HepG2 (cell line): ENCODE data around the gene LAMB4. TPM values are rescaled to one million over a fixed set of nuclear protein-coding genes. Genes with fewer than 3 reads are reported as not detected.

ENCODE experiments used
- EZH2 ChIP-seq: conservative IDR thresholded peaks from 2 replicates; pipeline ENCODE4 v1.6.1; 2012; ENCODE audit warnings: mild to moderate bottlenecking, low read depth, low read length, moderate library complexity
- REPIN1 ChIP-seq: sonication (generic); formaldehyde crosslinking; IDR thresholded peaks from 2 replicates; pipeline ENCODE4 v1.8.0; 2022; ENCODE audit warnings: missing genetic modification reagents, low read depth, mild to moderate bottlenecking, borderline replicate concordance
- SAFB2 ChIP-seq: sonication (generic); formaldehyde crosslinking; IDR thresholded peaks from 2 replicates; pipeline ENCODE4 v1.5.1; 2020; ENCODE audit warnings: missing genetic modification reagents, low read depth, mild to moderate bottlenecking, borderline replicate concordance
- TBX2 ChIP-seq: sonication (generic); formaldehyde crosslinking; IDR thresholded peaks from 2 replicates; pipeline ENCODE4 v1.5.0; 2020; ENCODE audit warnings: missing genetic modification reagents, mild to moderate bottlenecking, borderline replicate concordance
- ZNF263 ChIP-seq: sonication (generic); formaldehyde crosslinking; IDR thresholded peaks from 2 replicates; pipeline ENCODE4 v1.4.0; 2020; ENCODE audit warnings: missing genetic modification reagents
- polyA plus RNA-seq, 8 experiments: library from polyadenylated mRNA; depleted of rRNA in 3 of 8; stranded (reverse) in 7 of 8; unstranded in 1 of 8; fragments of >200 nt; fragmentation: Illumina TruSeq in 4 of 8; extraction: Trizol in 4 of 8; gene quantifications; 2 replicates each; pipeline versions ENCODE4 v1.2.1 to v1.2.3, GENCODE V29; 2011 to 2016; ENCODE audit warnings: low read depth in 4 of 8, missing spikeins in 1 of 8, mixed read lengths in 1 of 8; ENCODE audit not compliant: insufficient read depth in 1 of 8
- total RNA-seq, 5 experiments: library from RNA; depleted of rRNA; stranded (reverse); fragments of >200 nt; fragmentation: Illumina TruSeq; extraction: Trizol; gene quantifications; 2 replicates each; pipeline ENCODE4 v1.2.3, GENCODE V29; 2016; ENCODE audit warnings: low read depth in 1 of 5
- TF ChIP-seq, protein P1 (sequence below): sonication (generic); formaldehyde crosslinking; IDR thresholded peaks from 2 replicates; pipeline ENCODE4 v1.9.0; 2021; ENCODE audit warnings: missing genetic modification reagents, borderline replicate concordance
- TF ChIP-seq, protein P2 (sequence below): sonication (generic); formaldehyde crosslinking; IDR thresholded peaks from 2 replicates; pipeline ENCODE4 v1.4.0; 2020; ENCODE audit warnings: missing genetic modification reagents
- TF ChIP-seq, protein P3 (sequence below): sonication (generic); formaldehyde crosslinking; IDR thresholded peaks from 2 replicates; pipeline ENCODE4 v1.8.1; 2023; ENCODE audit warnings: missing genetic modification reagents, inconsistent platforms, borderline replicate concordance

LAMB4 gene
- total and polyA plus RNA-seq, 2 of the 13 experiments (the other 11 are each of a cell fraction or from before 2014, with no cell fraction given) = 0.05 TPM; not detected in 1

DNA sequence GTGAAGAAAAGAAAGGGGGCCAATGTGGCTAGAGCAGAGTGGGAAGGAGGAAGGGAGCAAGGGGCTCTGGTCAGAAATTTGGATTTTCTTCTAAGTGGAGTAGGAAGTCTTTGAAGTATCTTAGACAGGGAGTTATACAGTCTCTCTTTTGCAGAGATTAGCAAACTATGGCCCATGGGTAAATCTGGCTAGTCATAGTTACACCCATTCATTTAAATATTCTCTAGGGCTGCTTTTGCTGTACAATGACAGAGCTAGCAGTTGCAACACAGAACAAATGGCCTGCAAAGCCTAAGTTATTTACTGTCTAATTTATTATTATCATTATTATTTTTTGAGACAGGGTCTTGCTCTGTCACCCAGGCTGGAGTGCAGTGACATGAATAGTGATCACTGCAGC is 10.5 kb upstream of the LAMB4 start (continued):
- TF ChIP-seq, protein P1, sequence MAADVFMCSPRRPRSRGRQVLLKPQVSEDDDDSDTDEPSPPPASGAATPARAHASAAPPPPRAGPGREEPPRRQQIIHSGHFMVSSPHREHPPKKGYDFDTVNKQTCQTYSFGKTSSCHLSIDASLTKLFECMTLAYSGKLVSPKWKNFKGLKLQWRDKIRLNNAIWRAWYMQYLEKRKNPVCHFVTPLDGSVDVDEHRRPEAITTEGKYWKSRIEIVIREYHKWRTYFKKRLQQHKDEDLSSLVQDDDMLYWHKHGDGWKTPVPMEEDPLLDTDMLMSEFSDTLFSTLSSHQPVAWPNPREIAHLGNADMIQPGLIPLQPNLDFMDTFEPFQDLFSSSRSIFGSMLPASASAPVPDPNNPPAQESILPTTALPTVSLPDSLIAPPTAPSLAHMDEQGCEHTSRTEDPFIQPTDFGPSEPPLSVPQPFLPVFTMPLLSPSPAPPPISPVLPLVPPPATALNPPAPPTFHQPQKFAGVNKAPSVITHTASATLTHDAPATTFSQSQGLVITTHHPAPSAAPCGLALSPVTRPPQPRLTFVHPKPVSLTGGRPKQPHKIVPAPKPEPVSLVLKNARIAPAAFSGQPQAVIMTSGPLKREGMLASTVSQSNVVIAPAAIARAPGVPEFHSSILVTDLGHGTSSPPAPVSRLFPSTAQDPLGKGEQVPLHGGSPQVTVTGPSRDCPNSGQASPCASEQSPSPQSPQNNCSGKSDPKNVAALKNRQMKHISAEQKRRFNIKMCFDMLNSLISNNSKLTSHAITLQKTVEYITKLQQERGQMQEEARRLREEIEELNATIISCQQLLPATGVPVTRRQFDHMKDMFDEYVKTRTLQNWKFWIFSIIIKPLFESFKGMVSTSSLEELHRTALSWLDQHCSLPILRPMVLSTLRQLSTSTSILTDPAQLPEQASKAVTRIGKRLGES (CRISPR knock-in tag) = no peak
- TF ChIP-seq EZH2 = no peak
- TF ChIP-seq, protein P2, sequence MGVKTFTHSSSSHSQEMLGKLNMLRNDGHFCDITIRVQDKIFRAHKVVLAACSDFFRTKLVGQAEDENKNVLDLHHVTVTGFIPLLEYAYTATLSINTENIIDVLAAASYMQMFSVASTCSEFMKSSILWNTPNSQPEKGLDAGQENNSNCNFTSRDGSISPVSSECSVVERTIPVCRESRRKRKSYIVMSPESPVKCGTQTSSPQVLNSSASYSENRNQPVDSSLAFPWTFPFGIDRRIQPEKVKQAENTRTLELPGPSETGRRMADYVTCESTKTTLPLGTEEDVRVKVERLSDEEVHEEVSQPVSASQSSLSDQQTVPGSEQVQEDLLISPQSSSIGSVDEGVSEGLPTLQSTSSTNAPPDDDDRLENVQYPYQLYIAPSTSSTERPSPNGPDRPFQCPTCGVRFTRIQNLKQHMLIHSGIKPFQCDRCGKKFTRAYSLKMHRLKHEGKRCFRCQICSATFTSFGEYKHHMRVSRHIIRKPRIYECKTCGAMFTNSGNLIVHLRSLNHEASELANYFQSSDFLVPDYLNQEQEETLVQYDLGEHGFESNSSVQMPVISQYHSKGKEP (CRISPR knock-in tag) = no peak
- TF ChIP-seq, protein P3, sequence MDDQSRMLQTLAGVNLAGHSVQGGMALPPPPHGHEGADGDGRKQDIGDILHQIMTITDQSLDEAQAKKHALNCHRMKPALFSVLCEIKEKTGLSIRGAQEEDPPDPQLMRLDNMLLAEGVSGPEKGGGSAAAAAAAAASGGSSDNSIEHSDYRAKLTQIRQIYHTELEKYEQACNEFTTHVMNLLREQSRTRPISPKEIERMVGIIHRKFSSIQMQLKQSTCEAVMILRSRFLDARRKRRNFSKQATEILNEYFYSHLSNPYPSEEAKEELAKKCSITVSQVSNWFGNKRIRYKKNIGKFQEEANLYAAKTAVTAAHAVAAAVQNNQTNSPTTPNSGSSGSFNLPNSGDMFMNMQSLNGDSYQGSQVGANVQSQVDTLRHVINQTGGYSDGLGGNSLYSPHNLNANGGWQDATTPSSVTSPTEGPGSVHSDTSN (CRISPR knock-in tag) = no peak
- no peak for TF ChIP-seq REPIN1 (CRISPR knock-in tag)
- no peak for TF ChIP-seq SAFB2 (CRISPR knock-in tag)
- no peak for TF ChIP-seq ZNF263 (CRISPR knock-in tag)
- TF ChIP-seq TBX2 (CRISPR knock-in tag) = no peak
